Activated CD4-positive, CD25-positive, alpha-beta regulatory T cell treated with anti-CD3 and anti-CD28 coated beads, Interleukin-2, amount 50 U/mL, for 16 hours (primary cell): Measurements from ENCODE around the gene HAND1.
"Not testable (repeated sequence)": the region's sequence is repeated elsewhere in the genome, so short reads cannot be mapped to it uniquely, and the experiment has no call there.

Experiments
- DNase-seq: peaks from one replicate; pipeline ENCODE4 v3.0.0-alpha.2; 2020; ENCODE audit warnings: low read depth, low spot score

Gene HAND1

DNA sequence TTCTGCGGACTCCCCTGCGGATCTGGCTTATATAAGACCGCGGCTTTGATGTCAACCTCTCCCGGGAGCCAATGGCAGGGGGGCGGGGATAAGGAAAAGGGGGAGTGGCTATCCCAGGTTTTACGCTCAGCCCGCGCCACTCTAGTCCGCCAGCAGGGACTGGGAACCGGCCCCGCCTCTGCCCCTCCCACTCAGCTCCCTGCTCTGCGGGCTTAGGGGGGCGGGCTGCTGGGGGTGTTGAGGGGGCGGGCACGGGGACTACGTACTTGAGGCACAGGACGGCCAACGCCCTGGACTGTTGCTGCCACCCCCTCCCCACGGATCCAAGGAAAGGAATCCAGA, at the start of gene HAND1:
Gene HAND1 (minus strand): TSS at position 4 of the 342 bp plus-strand sequence. CDS start 219 bp downstream, outside the sequence.
- DNase-seq: no peak

DNA sequence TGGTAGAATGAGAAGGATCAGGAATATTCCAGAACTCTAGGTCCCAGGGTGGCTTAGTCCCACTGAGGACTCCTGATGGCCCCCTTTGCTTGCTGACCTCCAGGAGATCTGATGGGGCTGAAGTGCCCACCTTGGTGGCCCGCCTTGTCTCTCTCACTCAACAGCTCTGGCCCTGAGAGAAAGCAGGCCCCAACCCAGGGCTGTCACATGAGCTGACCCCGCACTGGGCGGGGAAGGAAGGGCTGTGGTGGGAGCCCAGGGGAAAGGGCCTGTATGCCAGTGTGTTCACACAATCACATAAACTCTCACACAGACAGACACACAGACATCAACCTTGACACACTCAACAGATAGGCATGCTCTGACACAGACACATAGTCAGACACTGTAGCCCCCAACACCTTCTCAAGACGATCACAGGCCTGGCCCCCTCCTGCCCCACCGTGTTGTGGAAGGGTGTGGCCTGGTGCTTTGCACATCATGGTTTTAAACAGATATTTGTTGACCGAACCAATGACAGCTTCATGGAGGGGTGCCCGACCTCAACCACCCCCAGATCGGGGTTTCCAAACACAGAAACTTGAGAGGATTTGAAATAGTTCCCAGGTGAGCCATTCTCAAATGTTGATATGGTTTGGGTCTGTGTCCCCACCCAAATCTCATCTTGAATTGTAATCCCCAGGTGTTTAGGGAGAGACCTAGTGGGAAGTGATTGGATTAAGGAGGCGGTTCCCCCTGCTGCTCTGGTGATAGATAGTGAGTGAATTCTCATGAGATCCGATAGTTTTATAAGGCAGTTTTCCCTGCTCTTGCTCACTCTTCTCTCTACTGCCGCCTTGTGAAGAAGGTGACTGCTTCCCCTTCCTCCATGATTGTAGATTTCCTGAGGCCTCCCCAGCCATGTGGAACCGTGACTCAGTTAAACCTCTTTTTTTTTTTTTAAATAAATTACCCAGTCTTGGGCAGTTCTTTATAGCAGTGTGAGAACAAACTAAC, 48.5 kb upstream of the HAND1 start:
- DNase-seq: no peak

DNA sequence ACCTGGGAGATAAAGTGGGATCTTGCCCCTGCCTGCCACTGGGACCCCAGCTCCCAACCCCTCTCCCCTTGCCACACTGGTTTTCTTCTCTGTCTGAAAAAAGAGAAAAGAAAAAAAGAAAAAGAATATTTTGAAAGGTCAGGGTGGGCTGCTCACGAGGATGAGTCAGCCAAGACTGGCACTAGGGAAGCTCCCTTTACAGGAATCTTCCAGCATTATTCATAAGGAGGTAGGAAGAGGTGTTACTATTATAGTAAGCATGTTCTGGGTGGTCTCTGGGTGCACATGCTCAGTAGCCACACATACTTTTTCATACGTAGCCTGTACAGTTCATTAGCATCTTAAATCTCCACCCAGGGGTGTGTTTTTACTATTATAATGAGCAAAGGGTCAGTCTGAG, 46.8 kb upstream of the HAND1 start:
- DNase-seq: no peak

DNA sequence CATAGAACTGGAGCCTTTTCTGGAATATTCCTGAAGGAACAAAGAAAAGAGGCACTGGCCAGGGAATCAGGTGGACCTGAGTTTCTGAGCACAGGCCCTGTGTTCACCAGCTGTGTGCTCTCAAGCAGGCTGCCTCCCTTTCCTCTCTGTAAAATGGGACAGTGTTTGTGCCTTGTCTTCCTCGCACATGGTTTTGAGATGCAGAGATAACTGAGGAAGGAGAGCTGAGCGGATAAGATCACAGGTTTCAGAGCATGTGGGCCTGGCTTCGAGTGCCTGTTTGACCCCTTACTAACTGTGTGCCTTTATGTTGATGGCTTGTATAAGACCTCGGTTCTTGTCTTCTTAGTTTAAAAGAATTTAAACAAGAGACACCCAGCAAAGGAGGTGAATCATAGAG, 46.2 kb upstream of the HAND1 start:
- no peak for DNase-seq

DNA sequence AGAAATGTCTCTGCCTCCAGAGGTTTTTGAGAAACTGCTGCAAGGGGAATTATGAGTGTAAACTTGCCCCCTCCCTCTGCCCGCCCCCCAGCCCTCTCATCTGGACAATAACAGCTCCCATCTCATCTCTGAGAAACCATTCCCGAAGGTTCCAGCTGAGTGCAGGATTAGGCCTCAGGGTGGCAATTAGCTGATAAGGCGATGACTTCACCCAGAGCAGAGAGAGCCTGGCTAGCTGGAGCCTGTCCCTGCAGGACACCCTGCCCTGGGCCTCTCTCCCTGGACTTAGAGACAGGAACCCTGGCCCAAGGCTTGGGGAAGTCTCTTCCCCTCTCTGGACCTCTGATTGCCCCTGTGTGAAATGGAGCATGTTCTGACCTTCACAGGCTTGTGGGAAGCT, 45.7 kb upstream of the HAND1 start:
- no peak for DNase-seq

DNA sequence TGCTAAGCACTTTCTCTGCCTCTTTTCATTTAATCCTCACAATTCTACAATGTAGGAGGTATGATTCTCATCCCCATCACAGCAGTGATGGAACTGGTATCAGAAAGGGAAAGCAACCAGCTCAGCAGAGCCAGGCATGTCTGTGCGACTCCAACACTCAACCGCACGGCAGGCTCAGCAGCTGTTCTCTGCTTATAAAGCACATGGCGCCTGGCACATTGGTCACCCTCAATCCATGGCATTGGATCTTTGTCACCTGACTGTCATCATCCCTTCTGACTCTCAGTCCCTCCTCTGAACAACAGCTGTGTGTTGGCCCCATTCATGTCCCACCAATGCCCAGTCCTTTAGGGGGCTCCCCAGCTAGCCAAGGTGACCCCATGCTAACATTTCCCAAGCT, 45.1 kb upstream of the HAND1 start:
- DNase-seq: no peak

DNA sequence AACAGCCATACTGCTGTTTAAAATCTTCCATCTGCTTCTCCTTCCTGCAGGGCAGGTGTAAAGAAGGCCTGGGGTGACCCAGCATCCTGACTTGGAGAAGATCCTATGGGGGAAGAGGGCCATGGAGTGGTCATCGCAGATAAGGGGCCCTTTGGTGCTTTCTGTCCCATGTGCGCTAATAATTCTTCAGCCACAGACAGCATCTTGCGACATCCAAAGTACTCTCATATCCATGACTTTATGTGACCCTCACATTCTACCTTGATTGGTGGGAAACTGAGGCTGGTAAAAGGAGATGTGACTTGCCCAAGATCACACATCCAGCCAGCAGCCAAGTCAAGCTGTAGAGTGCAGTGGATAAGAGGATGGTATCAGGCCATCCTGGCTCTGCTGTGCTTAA, 44.3 kb upstream of the HAND1 start:
- no peak for DNase-seq

DNA sequence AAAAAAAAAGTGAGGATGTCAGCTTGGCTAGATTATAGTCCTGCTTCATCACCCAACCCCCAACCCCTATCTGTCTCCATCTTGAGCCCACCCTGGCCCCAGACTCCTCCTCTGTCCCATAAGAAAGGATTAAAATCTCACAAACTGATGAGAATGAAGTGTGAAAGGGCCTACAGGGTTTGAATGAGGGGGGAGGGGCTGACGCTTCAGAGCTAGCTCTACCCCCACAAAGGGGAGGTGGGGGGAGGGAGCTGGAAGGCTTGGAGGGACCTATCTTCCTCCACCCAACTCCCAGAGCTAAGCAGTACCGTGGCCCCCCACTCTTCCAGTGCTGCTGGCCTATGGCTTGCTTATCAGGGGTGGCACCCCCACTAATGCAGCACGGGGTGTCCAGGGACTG, 43.7 kb upstream of the HAND1 start:
- no peak for DNase-seq

DNA sequence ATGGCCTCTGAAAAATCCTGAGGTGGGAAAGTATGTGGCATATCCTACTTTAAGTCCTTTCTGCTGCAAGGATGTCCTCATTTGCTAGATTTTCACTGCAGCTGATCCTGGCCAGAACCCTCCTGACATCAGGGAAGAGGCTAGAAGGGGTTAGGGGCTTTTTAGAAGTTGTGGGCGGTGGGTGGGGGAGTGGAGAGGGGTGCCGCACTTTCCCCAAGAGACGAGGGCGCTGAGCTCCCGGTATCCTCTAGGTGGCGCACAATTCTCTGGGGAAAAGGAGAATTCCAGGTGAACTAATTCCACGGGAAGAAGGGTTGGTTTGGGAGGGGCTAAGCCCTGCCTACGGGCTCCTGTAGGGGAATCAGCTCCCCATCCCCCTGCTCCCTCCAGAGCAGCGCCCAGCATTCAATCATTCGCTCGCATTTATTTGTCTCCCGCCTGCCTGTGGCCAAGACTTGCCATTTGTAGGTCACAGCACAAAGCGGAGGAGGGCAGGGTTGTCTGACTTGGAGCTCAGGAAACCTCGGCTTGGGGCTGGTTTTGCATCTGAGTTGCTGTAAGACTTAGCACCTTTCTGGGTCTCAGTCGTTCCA, 42.9 kb upstream of the HAND1 start:
- no peak for DNase-seq

DNA sequence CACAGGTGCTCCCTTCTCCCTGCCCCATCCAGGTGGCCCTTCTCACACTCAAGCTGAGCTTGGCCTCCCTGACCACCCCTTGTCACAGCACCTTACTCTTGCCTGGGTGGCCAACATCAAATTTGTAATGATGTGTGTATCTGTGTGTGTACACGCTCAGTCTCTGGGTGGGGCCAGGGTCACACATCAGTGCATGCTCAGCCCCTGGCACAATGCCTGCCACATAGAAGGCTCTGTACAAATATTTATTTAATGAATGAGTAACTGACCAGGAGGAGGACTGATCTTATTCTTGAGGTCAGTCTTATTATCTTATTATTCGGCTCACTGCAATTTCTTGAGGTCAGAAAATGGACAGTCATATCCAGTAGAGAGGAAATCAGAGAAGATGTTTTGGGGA, 41.3 kb upstream of the HAND1 start:
- DNase-seq: no peak

DNA sequence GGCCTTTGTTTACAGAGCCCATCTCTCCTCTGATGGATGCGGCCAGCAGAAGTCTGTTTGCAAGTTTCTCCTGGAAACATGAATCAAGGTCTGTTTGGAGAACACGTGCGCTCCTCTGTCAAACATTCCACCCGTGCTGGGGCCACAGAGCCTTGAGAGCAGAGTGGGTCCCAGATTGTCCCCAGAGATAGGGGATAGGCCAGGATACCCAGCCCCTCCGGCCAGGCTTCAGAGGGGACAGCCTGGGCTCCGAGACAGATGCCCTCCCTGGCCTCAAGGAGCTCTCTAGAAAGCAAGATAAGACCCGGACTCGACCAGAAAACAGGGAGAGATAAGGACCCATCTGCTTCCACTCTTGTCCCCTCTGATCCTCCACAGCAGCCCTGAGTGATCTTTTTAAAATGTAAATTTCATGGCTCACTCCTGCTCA, 40.4 kb upstream of the HAND1 start:
- DNase-seq: no peak

DNA sequence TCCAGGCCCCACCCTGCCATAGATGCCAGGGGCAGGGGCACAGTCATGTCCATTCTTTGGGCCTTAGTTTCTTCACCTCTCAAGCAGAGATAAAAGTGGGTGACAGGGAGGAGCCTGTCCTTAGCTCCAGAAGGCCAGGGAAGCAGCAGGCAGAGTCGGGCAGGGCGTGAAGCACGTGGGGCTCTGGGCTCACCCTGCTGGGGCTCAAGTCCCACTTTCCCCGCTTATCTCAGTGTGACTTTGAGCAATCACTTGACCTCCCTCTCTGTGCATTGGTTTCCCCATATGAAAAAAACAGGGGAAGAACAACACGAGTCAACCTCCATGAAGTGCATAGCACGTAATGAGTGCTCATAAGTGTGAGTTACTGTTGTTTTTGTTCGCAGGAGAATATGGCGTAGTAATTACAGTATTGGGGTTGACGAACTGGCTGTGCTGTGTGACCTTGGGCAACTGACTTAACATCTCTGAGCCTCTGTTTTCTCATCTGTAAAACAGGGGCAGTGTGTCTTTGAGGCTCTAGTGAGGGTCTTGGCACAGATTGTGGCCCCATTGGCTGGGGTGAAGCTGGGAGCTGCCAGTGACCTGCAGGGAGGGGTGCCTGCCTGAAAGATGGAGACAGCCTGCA, 39.9 kb upstream of the HAND1 start:
- no peak for DNase-seq

DNA sequence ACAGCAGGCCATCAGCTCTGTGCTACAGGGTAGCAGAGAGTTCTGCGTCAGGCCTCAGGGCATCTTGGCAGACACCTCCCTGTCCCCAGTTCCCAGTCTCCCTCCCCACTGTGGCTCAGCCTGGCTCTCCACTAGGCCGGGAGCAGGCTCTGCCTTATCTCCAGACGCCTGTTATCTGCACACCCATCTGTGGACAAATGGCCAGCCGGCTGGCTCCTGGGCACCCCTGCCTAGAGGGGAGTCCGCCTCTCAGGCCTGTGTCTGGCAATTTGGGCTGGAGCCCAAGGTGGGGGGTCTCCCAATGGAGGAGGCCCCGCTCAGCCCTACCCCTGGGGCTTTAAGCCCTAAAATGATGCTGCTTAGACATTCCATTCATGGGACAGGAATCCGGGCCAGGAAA, 39.2 kb upstream of the HAND1 start:
- no peak for DNase-seq

DNA sequence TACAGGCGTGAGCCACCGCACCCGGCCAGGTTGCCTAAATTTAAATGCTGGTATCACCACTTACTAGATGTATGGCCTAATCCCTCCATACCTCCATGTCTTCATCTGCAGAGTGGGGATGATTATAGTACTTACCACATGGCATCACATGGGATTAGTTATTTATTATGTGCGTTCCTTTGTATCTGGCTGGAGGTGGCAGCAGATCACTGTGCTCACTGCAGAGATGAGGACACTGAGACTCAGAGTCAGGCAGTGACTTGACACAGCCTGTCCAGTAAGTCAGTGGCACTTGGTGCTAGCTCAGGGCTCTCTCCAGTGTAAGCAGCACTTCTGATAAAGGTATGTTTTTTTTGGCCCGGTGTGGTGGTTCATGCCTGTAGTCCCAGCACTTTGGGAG, 38.4 kb upstream of the HAND1 start:
- DNase-seq: no peak

DNA sequence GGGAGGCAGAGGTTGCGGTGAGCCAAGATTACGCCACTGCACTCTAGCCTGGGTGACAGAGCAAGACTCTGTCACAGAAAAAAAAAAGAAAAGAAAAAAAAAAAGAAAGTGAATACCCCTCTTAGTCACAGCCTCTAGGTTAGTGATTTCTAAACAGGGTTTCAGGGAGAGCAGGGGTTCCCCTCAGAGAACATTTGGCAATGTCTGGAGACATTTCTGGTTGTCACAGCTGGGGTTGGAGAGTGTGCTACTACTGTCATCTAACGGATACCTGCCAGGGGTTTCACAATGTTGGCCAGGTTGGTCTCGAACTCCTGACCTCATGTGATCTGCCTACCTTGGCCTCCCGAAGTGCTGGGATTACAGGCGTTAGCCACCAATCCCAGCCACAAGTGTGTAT, 37.5 kb upstream of the HAND1 start:
- not testable (repeated sequence) for DNase-seq

DNA sequence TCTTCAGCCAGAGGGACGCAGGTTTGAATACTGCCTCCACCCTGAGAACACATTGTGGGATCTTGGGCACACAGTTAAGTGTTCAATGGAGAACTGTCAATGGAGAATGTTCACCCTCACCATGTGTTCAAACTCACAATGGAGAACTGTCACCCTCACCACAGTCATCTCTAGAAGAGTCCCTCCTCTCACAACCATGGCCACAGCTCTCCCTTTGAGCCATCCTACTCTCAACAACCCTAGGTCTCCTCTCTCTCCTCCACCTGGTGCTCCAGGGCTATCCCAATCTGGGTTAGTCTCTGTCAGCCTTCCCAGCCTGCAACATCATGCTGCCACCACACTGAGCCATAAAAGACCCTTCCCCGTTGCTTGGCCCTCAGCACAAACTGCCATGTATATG, 36.3 kb upstream of the HAND1 start:
- no peak for DNase-seq

DNA sequence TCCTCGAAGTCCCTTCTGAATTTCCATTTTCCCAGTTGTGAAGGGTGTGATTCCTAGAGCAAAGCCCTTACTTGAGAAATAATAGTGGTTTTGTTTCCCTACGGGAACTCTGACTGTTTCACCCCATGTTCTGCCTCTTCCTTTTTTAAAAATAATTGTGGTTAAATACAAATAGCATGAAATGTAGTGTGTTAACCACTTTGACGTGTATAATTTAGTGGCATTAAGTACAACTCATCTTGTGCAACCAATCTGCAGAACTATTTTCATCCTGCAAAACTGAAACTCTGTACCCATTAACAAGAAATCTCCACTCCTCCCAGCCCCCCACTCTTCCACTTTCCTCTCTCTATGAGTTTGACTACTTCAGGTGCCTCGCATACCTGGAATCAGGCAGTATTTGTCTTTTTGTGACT, 35.6 kb upstream of the HAND1 start:
- no peak for DNase-seq

DNA sequence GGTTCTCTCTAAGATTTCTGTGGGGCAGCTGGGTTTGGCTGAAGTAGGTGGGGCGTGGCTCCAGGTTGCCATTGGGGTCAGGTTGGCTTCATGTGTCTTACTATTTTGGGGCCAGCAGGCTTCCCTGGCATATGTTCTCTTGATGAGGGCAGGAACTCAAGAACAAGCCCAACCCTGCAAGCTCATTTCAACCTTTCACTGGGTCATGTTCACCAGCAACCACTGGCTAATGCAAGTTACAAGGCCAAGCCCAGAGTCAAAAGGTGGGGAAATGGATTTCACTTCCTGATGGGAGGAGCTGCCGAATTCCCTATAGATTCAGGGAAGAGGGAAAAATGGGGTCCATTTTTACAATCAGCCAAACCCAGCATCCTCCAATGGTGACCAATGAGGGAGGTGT, 34.0 kb upstream of the HAND1 start:
- DNase-seq: no peak

DNA sequence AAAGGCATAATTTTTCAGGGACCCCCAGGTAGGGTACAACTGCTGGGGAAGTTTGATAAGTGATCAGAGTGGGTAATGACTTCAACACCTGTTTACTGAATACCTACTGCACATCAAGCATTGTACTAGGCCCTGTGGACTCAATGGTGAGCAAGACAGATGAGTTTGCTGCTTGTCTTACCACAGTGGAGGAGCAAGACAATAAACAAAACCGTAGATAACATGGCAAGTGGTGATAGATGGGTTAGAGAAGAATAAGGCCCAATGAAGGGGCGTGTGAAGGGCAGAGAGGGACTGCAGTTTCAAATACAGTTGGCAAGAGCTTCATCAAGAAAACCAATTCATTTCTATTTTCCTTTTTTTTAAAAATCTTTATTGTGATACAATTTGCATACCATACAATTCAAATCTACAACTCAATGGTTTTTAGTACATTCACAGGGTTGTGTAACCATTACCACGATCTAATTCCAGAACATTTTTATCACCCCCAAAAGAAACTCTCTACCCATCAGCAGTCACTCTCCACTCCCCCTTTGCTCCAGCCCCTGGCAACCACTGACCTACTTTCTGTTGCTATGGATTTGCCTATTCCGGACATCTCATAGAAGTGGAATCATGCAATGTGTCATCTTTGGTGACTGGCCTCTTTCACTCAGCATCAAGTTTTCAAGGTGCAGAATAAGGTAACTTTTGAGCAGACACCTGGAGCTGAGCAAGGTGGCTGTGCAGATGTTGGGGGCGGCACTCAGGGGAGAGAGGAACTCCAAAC, 31.9 kb upstream of the HAND1 start:
- no peak for DNase-seq

DNA sequence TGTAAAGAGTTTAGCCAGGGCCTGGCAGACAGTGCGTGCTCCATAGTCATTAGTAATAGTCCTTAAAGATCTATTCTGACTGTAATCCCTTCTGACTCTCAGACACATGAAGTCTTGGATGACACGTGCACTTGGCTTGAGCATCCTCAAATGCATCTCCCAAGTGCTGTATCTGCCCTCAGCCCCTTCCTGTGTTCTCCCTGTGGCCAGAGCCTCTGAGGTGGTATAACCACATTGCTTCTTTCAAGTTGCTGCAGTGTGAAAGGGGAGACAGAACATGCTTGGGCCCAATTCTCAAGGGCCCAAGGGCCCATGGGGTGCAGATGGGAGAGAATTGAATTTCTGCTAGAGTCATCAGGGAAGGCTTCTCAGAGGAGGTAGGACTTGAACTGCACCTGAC, 30.1 kb upstream of the HAND1 start:
- no peak for DNase-seq

DNA sequence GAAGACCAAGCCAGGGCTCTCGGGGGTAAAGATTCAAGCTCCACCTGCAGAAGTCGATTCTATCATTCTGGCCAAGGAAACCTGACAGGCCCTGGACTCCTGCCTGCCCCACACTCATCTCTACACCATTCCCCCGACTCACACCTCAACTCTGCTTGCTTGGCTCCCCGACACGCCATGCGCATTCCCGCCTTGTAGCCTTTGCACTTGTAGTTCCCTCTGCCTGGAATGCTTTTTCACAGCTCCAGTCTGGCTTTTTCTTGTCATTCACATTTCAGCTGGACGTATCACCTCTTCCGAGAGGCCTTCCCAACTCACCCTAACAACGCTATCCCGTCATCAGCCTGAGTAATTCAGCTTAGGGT, 28.7 kb upstream of the HAND1 start:
- DNase-seq: no peak
